HG02571 (cell line): ENCODE results near the gene ANP32B.

Experiments used
- ATAC-seq: cut with Tn5 transposase; IDR thresholded peaks from one replicate; pipeline ENCODE4 v1.9.1; 2021; ENCODE audit warnings: mild to moderate bottlenecking, moderate library complexity; ENCODE audit not compliant: unreplicated experiment

The ANP32B gene

DNA sequence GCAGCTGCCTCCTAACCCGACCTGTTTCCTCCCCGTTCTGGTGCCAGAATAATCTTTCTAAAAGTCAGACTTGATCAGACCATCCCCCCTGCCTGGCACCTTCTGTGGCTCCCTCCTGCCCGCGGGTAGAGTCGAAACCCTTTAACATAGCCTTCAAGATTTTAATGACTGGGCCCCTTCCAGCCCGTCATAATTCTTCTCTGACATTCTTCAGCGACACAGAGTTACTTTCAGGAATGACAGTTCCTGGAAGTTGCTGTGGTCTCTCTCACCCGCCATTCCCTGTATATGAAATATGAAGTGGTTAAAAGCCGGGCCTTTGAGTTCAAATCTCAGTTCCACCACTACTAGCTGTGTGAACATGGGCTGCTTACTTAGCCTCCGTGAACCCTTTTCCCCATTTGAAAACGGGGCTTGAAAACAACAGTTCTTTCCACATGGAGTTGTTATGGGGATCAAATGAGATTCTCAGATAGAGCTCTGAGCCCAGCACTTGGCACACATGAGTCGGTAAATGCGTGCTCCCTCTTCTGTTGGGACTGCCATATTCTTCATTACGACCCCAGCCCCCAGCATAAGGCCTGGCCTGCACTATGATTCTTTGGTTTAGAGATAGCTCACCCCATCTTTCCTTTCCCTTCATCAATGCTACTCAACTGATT is 74.1 kb downstream of the ANP32B start:
- ATAC-seq, result no peak

DNA sequence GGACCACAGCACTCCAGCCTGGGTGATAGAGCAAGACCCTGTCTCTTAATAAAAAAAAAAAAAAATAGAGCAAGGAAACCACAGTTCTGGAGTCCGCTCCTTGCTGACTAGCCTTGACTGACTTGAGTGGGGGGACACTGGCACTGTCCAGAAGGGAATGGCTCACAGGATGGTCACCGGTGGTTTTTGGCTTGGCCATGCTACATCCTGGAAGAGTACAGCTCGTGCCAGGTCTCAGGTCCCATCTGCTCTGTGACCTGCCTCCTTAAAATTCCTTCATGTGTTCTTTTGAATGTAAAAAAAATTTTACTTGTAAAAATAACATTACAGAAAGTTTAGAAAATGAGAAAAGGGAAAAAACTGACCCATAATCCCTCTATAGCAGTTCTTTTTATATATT is 79.0 kb downstream of the ANP32B start:
- no peak for ATAC-seq

DNA sequence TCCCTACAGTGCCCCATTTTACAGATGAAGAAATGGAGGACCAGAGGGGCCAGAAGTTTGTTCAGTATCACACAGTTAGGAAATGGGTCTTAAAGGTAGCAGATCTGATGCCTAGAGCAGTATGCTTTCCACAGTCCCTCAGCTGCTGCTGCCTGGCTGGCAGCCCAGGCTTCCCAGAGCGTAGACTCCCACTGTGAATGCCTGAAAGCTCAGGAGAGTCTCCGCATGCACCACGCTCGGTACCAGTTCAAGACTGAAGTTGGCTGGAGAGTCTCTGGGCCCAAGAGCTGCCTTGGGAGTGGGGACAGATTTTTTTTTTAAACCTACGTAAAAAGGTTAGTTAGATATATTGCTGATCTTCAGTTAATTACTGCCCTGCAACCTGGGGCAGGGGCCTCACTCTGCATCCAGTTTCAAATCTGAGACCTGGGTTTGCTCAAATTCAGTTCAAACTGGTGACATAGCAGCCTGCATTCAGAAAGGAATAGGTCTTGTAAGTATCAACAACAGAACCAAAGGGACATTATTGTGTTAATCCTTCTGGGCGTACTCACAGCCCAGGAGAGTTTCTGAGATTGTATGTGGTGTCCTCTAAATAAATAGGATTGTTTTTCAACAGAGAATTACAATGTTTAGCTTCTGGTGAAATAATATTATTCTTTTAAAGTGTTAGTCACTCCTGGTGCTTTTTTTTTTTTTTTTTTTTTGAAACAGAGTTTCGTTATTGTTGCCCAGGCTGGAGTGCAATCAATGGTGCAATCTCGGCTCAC is 81.7 kb downstream of the ANP32B start:
- ATAC-seq, result no peak
